Thymus (tissue), 11 donors: Measurements from ENCODE around the gene CDH4. TPM values are rescaled to one million over a fixed set of nuclear protein-coding genes. Genes with fewer than 3 reads are reported as not detected.

Experiments used
- DNase-seq, 9 donors: peaks; one replicate each; pipeline ENCODE4 v3.0.0-alpha.2; 2013; ENCODE audit warnings: low spot score in 9 of 9, low read depth in 6 of 9, missing footprints in 1 of 9
- H3K27ac ChIP-seq, 2 donors: one replicate each; pipeline ENCODE4 v1.5.1; 2013; ENCODE audit warnings: control low read depth in 1 of 2, low read depth in 1 of 2, low read length in 1 of 2, mild to moderate bottlenecking in 1 of 2, moderate library complexity in 1 of 2
- H3K27me3 ChIP-seq, 2 donors: one replicate each; pipeline ENCODE4 v1.5.1; 2013; ENCODE audit warnings: low read length in 1 of 2; ENCODE audit not compliant: control insufficient read depth in 2 of 2, insufficient read depth in 1 of 2
- H3K36me3 ChIP-seq, 2 donors: one replicate each; pipeline ENCODE4 v1.5.1; 2013; ENCODE audit warnings: low read length in 1 of 2, mild to moderate bottlenecking in 1 of 2, moderate library complexity in 1 of 2; ENCODE audit not compliant: control insufficient read depth in 2 of 2, insufficient read depth in 2 of 2
- H3K4me1 ChIP-seq, 2 donors: one replicate each; pipeline ENCODE4 v1.5.1; 2013; ENCODE audit warnings: low read length in 2 of 2; ENCODE audit not compliant: control insufficient read depth in 2 of 2, insufficient read depth in 2 of 2
- H3K4me3 ChIP-seq, 2 donors: one replicate each; pipeline ENCODE4 v1.5.1; 2013; ENCODE audit warnings: low read length in 2 of 2, control low read depth in 1 of 2, mild to moderate bottlenecking in 1 of 2
- H3K9me3 ChIP-seq, 2 donors: one replicate each; pipeline ENCODE4 v1.5.1; 2013; ENCODE audit warnings: low read length in 1 of 2, mild to moderate bottlenecking in 1 of 2; ENCODE audit not compliant: control insufficient read depth in 2 of 2, insufficient read depth in 1 of 2
- WGBS: extraction: QIAGEN DNeasy Blood & Tissue Kit; methylation state at CpG from one replicate; pipeline ENCODE4 v1.1.7; 2013; 5-methylcytosine and 5-hydroxymethylcytosine counted together
- polyA plus RNA-seq: library from polyadenylated mRNA; stranded (reverse); fragments of 200-250 nt; gene quantifications from one replicate; pipeline ENCODE4 v1.2.3, GENCODE V29; 2013
- total RNA-seq: library from RNA; stranded (reverse); fragments of 120-200 nt; gene quantifications from one replicate; pipeline ENCODE4 v1.2.4, GENCODE V29; 2013
- donor health status: healthy.

Gene CDH4
- total and polyA plus RNA-seq, 2 donors: 0.34 to 0.61 TPM

- H3K36me3 ChIP-seq: no peaks in the 10 kb centered on the region
- H3K4me1 ChIP-seq: no peaks in the 10 kb centered on the region
- 86% methylated on average over 17 of the region's 17 CpGs for WGBS
- peaks cover 0 to 16% of the 10 kb centered on the region in 2 donors for H3K9me3 ChIP-seq
- DNase-seq: no peak
- H3K27me3 ChIP-seq: no peaks in the 10 kb centered on the region
- no peak overlapping the region for H3K4me3 ChIP-seq
- H3K27ac ChIP-seq: no peak overlapping the region
These were observed 379.7 kb downstream of the CDH4 start for GRCh38 chr20:61631751-61632150.

GRCh38 chr20:61633004-61633403, 380.9 kb downstream of the CDH4 start:
- H3K27ac ChIP-seq: no peak overlapping the region
- DNase-seq: no peak
- WGBS: 94% methylated on average over 1 of the region's 1 CpG
- no peak overlapping the region for H3K4me3 ChIP-seq
- no peaks in the 10 kb centered on the region for H3K4me1 ChIP-seq
- peaks cover 0 to 14% of the 10 kb centered on the region in 2 donors for H3K9me3 ChIP-seq
- no peaks in the 10 kb centered on the region for H3K36me3 ChIP-seq
- no peaks in the 10 kb centered on the region for H3K27me3 ChIP-seq

- DNase-seq: no peak
- WGBS: 94% methylated on average over 28 of the region's 28 CpGs
- Histone ChIP-seq H3K9me3 (peaks cover 0 to 15% of the 10 kb centered on the region in 2 donors), H3K4me3 (no peak overlapping the region), H3K4me1 (no peaks in the 10 kb centered on the region), H3K36me3 (no peaks in the 10 kb centered on the region), H3K27ac (no peak overlapping the region), H3K27me3 (no peaks in the 10 kb centered on the region)
These were observed 382.5 kb downstream of the CDH4 start for GRCh38 chr20:61634376-61635145.

DNA sequence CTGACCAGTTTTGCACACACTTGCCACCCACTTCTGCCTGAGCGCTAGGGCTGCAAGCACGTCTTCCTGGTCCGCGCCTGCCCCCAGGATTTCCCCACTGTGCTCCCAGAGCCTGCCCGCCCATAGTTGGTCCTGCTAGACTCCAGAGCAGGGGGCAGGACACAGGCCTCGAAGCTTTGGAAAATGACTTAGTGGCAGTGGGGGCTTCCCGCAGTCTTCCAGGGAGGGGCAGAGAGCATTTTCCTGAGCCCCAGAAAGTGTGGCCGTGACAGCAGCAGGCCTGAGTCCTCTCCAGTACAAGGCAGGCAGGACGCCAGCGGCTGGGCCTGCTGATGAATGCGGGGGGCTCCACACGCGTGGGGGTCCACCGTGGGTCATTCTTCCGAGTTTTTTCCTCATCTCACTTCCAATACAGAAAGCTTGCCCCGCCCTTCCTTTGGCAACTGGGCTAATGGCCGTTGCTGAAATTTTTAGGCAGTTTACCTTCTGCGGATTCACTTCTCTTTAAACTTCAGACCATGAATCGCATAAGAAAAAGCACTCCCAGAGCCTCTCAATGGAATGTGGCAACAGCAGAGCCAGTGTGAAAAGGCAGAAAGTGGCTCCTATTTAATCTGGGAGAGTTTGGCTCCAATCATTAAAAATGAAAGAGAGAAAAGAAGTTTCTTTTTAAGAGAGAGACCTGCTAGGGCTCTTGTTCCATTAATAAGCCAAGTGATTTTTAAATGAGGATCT, 383.8 kb downstream of the CDH4 start:
- H3K9me3 ChIP-seq: peaks cover 0 to 13% of the 10 kb centered on the region in 2 donors
- 85% methylated on average over 19 of the region's 19 CpGs for WGBS
- H3K27ac ChIP-seq: no peak overlapping the region
- H3K36me3 ChIP-seq: no peaks in the 10 kb centered on the region
- DNase-seq: no peak
- H3K4me3 ChIP-seq: no peak overlapping the region
- H3K27me3 ChIP-seq: no peaks in the 10 kb centered on the region
- H3K4me1 ChIP-seq: no peaks in the 10 kb centered on the region

- no peak overlapping the region for H3K4me3 ChIP-seq
- DNase-seq: no peak
- H3K9me3 ChIP-seq: peaks cover 0 to 9% of the 10 kb centered on the region in 2 donors
- H3K36me3 ChIP-seq: no peaks in the 10 kb centered on the region
- 82% methylated on average over 15 of the region's 15 CpGs for WGBS
- H3K27me3 ChIP-seq: no peaks in the 10 kb centered on the region
- no peak overlapping the region for H3K27ac ChIP-seq
- H3K4me1 ChIP-seq: no peaks in the 10 kb centered on the region
These were observed 384.6 kb downstream of the CDH4 start for GRCh38 chr20:61636531-61637116.

- Histone ChIP-seq H3K27ac (no peak overlapping the region), H3K36me3 (no peaks in the 10 kb centered on the region), H3K27me3 (no peaks in the 10 kb centered on the region), H3K4me3 (no peak overlapping the region), H3K9me3 (peaks cover 0 to 7% of the 10 kb centered on the region in 2 donors), H3K4me1 (no peaks in the 10 kb centered on the region)
- 91% methylated on average over 17 of the region's 17 CpGs for WGBS
- no peak for DNase-seq
These were observed 386.9 kb downstream of the CDH4 start for GRCh38 chr20:61638802-61639585.

- no peak overlapping the region for H3K27ac ChIP-seq
- no peaks in the 10 kb centered on the region for H3K4me1 ChIP-seq
- peaks cover 0 to 6% of the 10 kb centered on the region in 2 donors for H3K9me3 ChIP-seq
- no peaks in the 10 kb centered on the region for H3K27me3 ChIP-seq
- DNase-seq: no peak
- H3K4me3 ChIP-seq: no peak overlapping the region
- WGBS: 89% methylated on average over 23 of the region's 23 CpGs
- H3K36me3 ChIP-seq: no peaks in the 10 kb centered on the region
These were observed 388.2 kb downstream of the CDH4 start for GRCh38 chr20:61640131-61640870.

DNA sequence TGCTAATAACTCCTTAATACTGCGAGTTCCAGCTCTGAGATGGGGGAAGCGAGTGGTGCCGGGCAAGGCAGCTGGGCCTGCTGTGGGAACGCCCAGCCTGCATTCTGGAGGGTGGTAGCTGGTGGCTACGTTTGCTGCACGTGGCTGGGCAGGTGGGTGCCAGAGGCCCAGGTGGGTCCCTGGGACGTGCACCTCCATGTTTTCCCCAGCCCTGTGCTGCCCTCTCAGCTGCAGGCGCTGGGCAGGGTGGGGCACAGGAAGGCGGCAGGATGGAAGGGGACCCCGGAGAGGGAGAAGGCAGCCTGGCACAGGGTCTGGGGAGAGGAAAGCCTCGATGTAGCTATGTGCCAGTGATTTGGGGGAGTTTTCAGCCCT, 388.8 kb downstream of the CDH4 start:
- H3K36me3 ChIP-seq: no peaks in the 10 kb centered on the region
- H3K4me3 ChIP-seq: no peak overlapping the region
- H3K4me1 ChIP-seq: no peaks in the 10 kb centered on the region
- WGBS: 87% methylated on average over 11 of the region's 11 CpGs
- H3K27me3 ChIP-seq: no peaks in the 10 kb centered on the region
- DNase-seq: no peak
- H3K9me3 ChIP-seq: peaks cover 0 to 5% of the 10 kb centered on the region in 2 donors
- H3K27ac ChIP-seq: no peak overlapping the region
